HEK293T (cell line): Measurements from ENCODE around the gene ZCCHC4.
"Not testable (repeated sequence)": the region's sequence is repeated elsewhere in the genome, so short reads cannot be mapped to it uniquely, and the experiment has no call there.

Experiments
- CTCF ChIA-PET: fragments of 350-600 bp; formaldehyde crosslinking; extraction: SDS; loops from one replicate; lab custom pipeline; 2021; ENCODE audit warnings: antibody characterized with exemption, inconsistent platforms; lab: Yijun Ruan, JAX
- POLR2A ChIA-PET: fragments of 350-600 bp; formaldehyde crosslinking; extraction: SDS; loops from one replicate; lab custom pipeline; 2020; ENCODE audit warnings: antibody characterized with exemption, inconsistent platforms; lab: Yijun Ruan, JAX
- DNase-seq: peaks from one replicate; pipeline ENCODE4 v3.0.0; 2012; ENCODE audit warnings: mixed read lengths; ENCODE audit errors: extremely low spot score
- ARNT ChIP-seq: fragments of 450-650 bp; IDR thresholded peaks from 2 replicates; pipeline ENCODE4 v1.6.1; 2017; ENCODE audit warnings: mild to moderate bottlenecking
- BHLHE40 ChIP-seq: fragments of 450-650 bp; IDR thresholded peaks from 2 replicates; pipeline ENCODE4 v1.6.1; 2016; ENCODE audit warnings: mild to moderate bottlenecking, moderate library complexity, borderline replicate concordance
- CTBP1 ChIP-seq: fragments of 450-650 bp; IDR thresholded peaks from 2 replicates; pipeline ENCODE4 v1.6.1; 2016; ENCODE audit warnings: borderline replicate concordance
- ELF4 ChIP-seq: fragments of 450-650 bp; IDR thresholded peaks from 2 replicates; pipeline ENCODE4 v1.6.1; 2017; ENCODE audit warnings: antibody characterized with exemption
- FOXA1 ChIP-seq: fragments of 450-650 bp; IDR thresholded peaks from 2 replicates; pipeline ENCODE4 v1.6.1; 2016; ENCODE audit warnings: mild to moderate bottlenecking
- FOXK2 ChIP-seq: fragments of 450-650 bp; IDR thresholded peaks from 2 replicates; pipeline ENCODE4 v1.6.1; 2016; ENCODE audit warnings: mild to moderate bottlenecking
- FOXM1 ChIP-seq: fragments of 450-650 bp; IDR thresholded peaks from 2 replicates; pipeline ENCODE4 v1.6.1; 2017; ENCODE audit warnings: mild to moderate bottlenecking, borderline replicate concordance
- HDGF ChIP-seq: fragments of 450-650 bp; IDR thresholded peaks from 2 replicates; pipeline ENCODE4 v1.6.1; 2017; ENCODE audit warnings: antibody characterized with exemption, borderline replicate concordance
- L3MBTL2 ChIP-seq: fragments of 450-650 bp; conservative IDR thresholded peaks from 2 replicates; pipeline ENCODE4 v1.6.1; 2016; ENCODE audit warnings: mild to moderate bottlenecking
- LEF1 ChIP-seq: fragments of 450-650 bp; IDR thresholded peaks from 2 replicates; pipeline ENCODE4 v1.6.1; 2017; ENCODE audit warnings: mild to moderate bottlenecking, borderline replicate concordance
- NFRKB ChIP-seq: fragments of 450-650 bp; IDR thresholded peaks from 2 replicates; pipeline ENCODE4 v1.6.1; 2016; ENCODE audit warnings: mild to moderate bottlenecking, moderate library complexity
- PKNOX1 ChIP-seq: fragments of 450-650 bp; IDR thresholded peaks from 2 replicates; pipeline ENCODE4 v1.6.1; 2016
- SP1 ChIP-seq: fragments of 450-650 bp; IDR thresholded peaks from 2 replicates; pipeline ENCODE4 v1.6.1; 2017
- SUZ12 ChIP-seq: fragments of 450-650 bp; IDR thresholded peaks from 2 replicates; pipeline ENCODE4 v1.6.1; 2016; ENCODE audit warnings: mild to moderate bottlenecking
- TARDBP ChIP-seq: fragments of 450-650 bp; IDR thresholded peaks from 2 replicates; pipeline ENCODE4 v1.6.1; 2016
- ZNF384 ChIP-seq: fragments of 450-650 bp; IDR thresholded peaks from 2 replicates; pipeline ENCODE4 v1.6.1; 2016

The ZCCHC4 gene

DNA sequence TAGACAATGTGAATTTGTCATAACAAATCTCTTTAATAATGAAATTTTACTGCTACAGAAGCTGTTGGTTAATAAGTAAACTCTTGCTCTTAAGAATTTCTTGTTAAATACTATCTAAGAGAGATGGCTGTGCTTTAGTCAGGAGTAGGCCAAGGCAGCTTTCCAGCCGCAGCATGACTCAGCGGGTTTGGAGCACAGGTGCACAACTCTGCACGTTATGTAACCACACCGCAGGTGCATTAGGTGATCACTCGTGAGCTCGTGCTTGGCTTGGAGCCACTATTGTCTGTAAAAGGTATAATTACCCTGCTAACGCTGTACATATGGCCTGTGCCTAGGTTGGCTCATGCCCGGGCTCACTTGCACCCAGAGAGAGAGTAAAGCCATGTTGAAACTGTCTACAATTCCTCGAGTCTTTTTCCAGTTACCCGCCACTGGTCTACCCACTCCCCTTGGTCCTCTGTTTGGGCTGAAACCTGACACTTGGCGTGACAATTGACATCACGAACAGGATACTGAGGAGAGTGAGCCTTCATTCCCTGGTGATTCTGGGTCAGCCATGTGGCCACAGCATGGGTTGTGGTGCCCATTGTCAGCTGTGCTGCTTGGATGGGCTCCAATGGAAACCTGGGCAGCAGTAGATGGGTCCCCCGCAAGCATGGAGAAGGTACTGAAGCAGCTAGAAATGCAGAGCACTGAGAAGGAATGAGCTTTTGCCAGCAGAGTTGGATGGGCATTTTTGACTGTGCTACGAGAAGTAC, 46.1 kb downstream of the ZCCHC4 start:
- ChIA-PET CTCF (no interaction called here), POLR2A (no interaction called here)
- TF ChIP-seq FOXK2 (no peak), BHLHE40 (no peak), SP1 (no peak), ELF4 (no peak), FOXA1 (no peak), ARNT (no peak), NFRKB (no peak), SUZ12 (no peak), FOXM1 (no peak), CTBP1 (no peak), LEF1 (no peak), L3MBTL2 (no peak), PKNOX1 (no peak), TARDBP (no peak), ZNF384 (no peak), HDGF (no peak)
- no peak for DNase-seq

GRCh38 chr4:25361253-25361652, 48.7 kb downstream of the ZCCHC4 start:
- ChIA-PET CTCF (no interaction called here), POLR2A (no interaction called here)
- TF ChIP-seq ELF4 (no peak), SP1 (no peak), ZNF384 (no peak), BHLHE40 (no peak)
- no peak for DNase-seq

GRCh38 chr4:25367004-25367621, 54.5 kb downstream of the ZCCHC4 start:
- DNase-seq: no peak
- ChIA-PET CTCF (interaction anchor here (0.8 to 1.7 kb wide), 3 partner anchors 10 to 54 kb away, joined by 3 to 10 read pairs (median 6); partner anchors contain the start of gene ZCCHC4), POLR2A (interaction anchor here (1.3 kb wide), 2 partner anchors 11 to 55 kb away, joined by 4 read pairs; partner anchors contain the start of gene ZCCHC4)
- TF ChIP-seq NFRKB: no peak

GRCh38 chr4:25367877-25368276, 55.3 kb downstream of the ZCCHC4 start:
- no peak for TF ChIP-seq ARNT
- no peak for TF ChIP-seq CTBP1
- no peak for TF ChIP-seq SP1
- no peak for TF ChIP-seq FOXM1
- TF ChIP-seq LEF1: no peak
- no peak for TF ChIP-seq BHLHE40
- no peak for TF ChIP-seq SUZ12
- no peak for TF ChIP-seq HDGF
- no peak for TF ChIP-seq PKNOX1
- TF ChIP-seq FOXK2: no peak
- no peak for DNase-seq
- CTCF ChIA-PET: interaction anchor here (0.6 to 1.7 kb wide), 5 partner anchors 22 to 963 kb away, joined by 3 to 10 read pairs (median 5); partner anchors contain the start of gene ZCCHC4
- POLR2A ChIA-PET: interaction anchor here (1.3 kb wide), 1 partner anchor 10 kb away, joined by 4 read pairs; no protein-coding TSS in a partner anchor

- ChIA-PET CTCF (interaction anchor here (0.6 to 1.7 kb wide), 4 partner anchors 56 to 962 kb away, joined by 3 to 10 read pairs (median 4); partner anchors contain the start of gene ZCCHC4), POLR2A (interaction anchor here (1.0 kb wide), 1 partner anchor 9 kb away, joined by 4 read pairs; no protein-coding TSS in a partner anchor)
- DNase-seq: no peak
- TF ChIP-seq FOXA1: no peak
- no peak for TF ChIP-seq TARDBP
- TF ChIP-seq CTBP1: no peak
- TF ChIP-seq NFRKB: no peak
- no peak for TF ChIP-seq LEF1
- no peak for TF ChIP-seq SP1
- no peak for TF ChIP-seq FOXK2
- no peak for TF ChIP-seq SUZ12
- TF ChIP-seq FOXM1: no peak
- TF ChIP-seq BHLHE40: no peak
- no peak for TF ChIP-seq ELF4
- TF ChIP-seq ZNF384: no peak
- no peak for TF ChIP-seq L3MBTL2
- TF ChIP-seq PKNOX1: no peak
- TF ChIP-seq HDGF: no peak
- TF ChIP-seq ARNT: no peak
Observed at GRCh38 chr4:25368315-25368714, 55.7 kb downstream of the ZCCHC4 start.

- CTCF ChIA-PET: no interaction called here
- TF ChIP-seq SP1 (no peak), ELF4 (no peak), TARDBP (no peak), ZNF384 (no peak), LEF1 (no peak), FOXA1 (no peak), ARNT (no peak), FOXM1 (no peak), BHLHE40 (no peak), FOXK2 (no peak), NFRKB (no peak), HDGF (no peak), CTBP1 (no peak), PKNOX1 (no peak), SUZ12 (no peak), L3MBTL2 (no peak)
- no peak for DNase-seq
- POLR2A ChIA-PET: no interaction called here
Observed at GRCh38 chr4:25370242-25370641, 57.7 kb downstream of the ZCCHC4 start.

DNA sequence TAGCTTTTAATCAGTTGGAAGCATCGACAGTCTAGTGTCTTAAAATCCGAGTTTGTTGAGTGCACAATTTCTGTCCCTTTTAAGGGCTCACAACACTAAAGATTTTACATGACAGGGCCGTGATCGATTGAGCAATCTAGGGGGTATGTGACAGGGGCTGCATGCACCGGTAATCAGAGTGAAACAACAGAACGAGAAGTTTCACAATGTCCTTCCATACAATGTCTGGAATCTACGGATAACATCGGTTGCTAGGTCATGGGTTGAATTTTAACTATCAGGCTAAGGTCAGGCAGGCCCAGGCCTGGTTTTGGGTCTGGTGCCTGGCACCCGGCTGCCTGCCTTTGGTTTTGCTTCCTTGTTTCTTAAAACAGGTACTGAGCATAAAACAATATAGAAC, 60.0 kb downstream of the ZCCHC4 start:
- POLR2A ChIA-PET, DNase-seq: not testable (repeated sequence)

More for the DNA sequence above, 60.0 kb downstream of the ZCCHC4 start:
- CTCF ChIA-PET: not testable (repeated sequence)
